CMK (cell line): ENCODE measurements around the gene THADA.
"Not testable (repeated sequence)": the region's sequence is repeated elsewhere in the genome, so short reads cannot be mapped to it uniquely, and the experiment has no call there.

Experiments used
- DNase-seq: peaks from one replicate; pipeline ENCODE4 v3.0.0-alpha.2; 2010; ENCODE audit warnings: low read depth

Gene THADA

GRCh38 chr2:43207553-43208300, 388.1 kb downstream of the THADA start:
- DNase-seq = no peak

DNA sequence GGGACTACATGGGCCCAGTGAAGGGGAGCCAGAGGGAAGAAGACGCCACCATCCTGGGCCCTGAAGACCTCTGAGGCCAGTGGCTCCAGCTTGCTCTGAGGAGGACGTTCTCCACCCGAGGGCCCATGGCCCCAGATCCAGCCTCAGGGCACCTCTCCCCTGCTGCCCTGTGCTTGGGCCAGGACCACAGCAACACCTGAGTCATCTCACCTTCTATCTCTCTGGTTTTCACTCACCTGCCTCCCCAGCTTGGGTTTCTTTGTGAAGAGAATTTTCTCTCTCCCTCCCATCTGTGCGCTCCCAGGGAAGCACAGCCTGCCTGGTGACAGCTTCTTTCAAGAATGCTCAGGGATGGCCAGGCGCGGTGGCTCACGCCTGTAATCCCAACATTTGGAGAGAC, 389.2 kb downstream of the THADA start:
- no peak for DNase-seq

DNA sequence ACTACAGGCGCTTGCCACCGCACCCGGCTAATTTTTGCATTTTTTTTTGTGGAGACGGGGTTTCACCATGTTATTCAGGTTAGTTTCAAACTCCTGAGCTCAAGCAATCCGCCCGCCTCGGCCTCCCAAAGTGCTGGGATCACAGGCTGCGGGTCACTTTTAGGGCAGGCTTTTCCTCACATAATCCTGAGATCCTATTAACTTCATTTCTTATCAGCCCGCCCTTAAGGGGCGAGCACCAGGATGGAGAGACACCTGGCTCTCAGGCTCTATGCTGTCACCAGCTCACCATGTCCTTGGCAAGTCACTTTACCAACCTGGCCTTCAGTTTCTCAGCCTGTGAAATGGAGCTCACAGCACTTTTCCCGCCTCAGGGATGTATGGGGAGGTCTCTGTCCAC, 392.5 kb downstream of the THADA start:
- no peak for DNase-seq

DNA sequence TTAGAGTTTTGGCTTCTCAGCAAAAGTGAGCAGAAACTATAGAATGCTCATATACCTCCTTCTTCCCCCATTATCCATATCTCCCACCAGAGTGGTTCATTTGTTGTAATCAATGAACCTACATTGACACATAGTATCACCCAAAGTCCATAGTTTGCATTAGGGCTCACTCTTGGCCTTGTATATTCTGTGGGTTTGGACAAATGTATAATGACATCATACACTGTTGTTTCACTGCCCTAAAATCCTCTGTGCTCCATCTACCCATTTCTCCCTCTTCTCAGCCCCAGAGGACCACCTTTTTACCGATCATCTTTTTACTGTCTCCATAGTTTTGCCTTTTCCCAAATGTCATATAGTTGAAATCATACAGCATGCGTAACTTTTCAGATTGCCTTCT, 393.5 kb downstream of the THADA start:
- DNase-seq = no peak

DNA sequence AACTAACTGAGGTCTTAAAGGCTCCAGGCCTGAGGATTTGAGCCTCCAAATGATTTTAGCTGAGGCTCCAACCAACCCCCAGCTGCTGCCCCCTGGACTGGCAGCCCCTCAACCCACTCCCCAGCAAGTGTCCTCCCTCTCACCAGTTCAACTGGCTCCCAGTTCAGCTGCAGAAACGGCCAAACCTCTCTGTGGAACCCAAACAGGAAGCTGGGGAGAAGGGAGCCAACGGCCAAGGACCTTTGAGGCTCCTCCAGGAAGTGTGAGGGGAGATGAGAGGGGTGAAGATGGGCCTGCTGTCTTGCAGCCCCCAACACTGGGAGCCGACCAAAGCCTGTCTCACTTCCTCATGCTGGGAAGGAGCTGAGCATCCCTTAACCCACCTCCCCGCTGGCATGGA, 394.3 kb downstream of the THADA start:
- no peak for DNase-seq

DNA sequence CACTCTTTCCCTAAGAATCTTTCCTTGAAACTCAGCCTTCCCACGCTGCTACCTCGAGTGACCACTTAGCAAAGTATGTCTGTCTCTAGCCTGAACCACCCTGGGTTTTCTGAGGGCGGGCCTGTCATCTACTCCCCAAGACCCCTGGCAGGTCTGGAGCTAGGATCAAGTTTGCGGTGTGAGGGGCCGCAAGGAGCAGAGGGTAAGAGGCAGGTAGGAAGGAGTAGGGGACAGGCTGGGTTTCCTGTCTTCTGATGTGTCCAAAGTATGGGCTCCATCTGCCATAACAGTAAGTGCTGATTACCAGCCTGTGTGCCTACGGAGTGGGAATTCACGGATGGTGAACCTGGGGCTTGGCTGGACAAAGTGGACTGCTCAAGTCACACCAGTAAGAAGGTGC, 394.8 kb downstream of the THADA start:
- DNase-seq = no peak

DNA sequence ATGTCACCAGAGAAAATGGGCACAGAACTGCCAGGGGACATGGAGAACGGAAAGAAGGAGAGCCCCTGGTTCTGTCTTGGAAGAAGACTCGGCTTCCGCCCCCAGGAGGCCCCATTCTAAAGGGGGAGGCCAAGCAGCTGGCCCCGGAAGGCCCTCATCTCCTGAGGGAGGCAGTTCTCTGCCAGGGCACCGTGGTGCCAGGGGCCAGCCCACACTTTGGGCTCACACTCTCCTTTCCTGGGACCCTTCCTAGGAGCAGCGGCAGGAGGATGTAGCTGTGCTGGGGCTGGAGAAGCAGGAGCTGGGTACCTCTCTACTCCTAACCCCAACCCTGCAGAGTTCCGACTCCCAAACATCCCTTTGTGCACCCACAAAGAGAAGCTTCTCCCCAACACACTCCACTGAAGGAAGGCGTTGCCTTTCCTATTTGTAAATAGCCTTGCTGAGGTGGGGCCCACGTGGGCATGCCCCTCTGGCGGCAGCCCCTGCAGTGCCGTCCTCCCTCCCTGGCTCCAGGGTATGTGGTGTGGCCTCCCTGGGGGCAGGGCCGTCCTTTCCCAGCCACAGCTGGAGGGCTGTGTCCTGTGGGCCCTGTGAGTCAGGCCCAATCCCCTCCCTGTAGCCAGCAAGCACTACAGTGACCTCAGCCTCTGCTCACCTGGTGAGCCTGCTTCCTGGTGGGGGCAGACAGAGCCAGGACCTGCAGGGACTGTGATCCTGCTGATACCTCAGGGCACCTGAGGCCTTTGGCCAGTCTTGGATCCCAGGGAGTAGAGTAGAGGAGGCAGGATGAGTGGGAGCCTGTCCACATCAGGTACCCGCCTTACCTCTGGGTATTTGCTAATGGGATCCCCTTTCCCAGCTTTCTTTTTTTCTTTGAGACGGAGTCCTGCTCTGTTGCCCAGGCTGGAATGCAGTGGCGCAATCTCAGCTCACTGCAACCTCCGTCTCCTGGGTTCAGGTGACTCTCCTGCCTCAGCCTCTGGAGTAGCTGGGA, 396.0 kb downstream of the THADA start:
- DNase-seq = no peak

GRCh38 chr2:43198263-43198662, 397.6 kb downstream of the THADA start:
- no peak for DNase-seq

GRCh38 chr2:43197588-43197896, 398.3 kb downstream of the THADA start:
- no peak for DNase-seq

- DNase-seq = no peak
Measured at GRCh38 chr2:43196768-43197587, 398.9 kb downstream of the THADA start.

- DNase-seq = no peak
Measured at GRCh38 chr2:43194121-43194869, 401.5 kb downstream of the THADA start.

DNA sequence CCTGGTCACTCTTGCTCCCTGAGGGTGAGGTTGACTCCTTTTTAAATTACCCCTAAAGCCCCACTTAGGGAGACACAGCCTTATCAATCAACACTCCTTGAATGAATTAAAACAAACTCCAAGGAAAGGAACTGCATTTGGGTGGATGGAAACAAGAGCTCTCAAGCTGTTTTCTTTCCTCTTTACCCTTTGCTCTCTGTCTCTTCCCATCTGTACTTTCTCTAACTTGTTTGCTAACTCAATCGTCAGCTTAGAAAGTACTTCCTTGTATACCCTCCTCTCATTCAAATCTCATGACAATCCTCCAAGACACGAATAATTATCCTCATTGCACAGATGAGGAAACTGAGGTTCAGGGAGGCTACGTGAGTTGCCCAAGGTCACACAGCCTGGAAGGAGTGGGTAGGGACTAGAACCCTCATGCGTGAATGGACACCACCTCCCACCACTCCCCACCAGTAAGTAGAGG, 402.2 kb downstream of the THADA start:
- DNase-seq = no peak

- no peak for DNase-seq
Measured at GRCh38 chr2:43192744-43193651, 402.8 kb downstream of the THADA start.

DNA sequence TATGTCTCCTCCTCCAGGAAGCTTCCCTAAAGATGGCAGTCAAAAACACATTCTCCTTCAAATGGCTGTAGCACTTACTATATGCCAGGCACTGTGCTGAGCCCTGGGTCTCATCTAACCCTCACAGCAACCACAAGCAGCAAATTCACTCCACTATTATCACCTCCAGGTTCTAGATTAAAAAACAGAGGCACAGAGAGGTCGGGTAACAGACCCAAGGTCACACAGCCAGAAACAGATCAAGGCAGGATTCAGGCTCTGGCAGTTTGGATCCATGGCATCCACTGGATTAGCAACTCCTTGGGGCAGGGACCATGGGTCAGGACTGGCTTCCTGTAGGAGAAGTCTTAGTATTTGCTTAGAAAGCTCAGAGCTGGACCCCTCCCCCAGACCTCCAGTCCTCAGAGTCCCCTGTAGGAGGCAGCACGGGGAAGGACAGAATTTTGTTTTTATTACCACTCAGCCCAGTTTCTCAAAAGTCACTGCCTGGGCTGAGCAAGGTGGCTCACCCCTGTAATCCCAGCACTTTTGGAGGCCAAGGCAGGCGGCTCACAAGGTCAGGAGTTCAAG, 403.8 kb downstream of the THADA start:
- no peak for DNase-seq

DNA sequence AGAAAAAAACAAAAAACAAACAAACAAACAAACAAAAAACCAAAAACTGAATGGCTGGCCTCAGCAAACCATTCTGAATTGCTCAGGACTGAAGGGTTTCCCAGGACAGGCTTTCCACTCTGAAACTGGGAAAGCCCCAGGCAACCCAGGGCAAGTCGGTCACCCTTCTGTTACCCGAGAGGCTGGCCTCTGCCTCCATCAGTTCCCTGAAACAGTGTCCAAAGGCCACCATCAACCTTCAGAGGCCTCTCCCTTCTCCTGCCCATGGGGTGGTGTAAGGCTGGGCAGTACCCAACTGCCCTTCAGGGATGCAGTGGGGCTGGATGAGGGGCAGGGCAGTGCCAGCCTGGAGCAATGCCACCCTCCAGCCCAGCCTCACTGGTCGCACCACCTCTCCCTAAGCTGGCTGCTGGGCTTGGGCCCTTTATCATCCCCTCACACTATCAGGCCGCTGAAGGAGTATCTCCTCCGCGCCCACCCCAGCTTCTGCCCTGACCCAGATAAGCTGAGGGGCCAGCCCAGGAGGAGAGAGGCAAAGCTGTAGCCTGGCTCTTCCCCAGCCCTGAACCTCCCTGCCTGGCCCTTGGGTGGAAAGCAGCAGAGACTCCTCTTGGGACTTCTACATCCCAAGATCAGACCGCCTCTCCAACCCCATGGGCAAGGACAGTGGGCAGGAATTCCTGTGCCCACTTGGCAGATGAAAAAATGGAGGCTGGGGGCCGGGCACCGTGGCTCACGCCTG, 405.4 kb downstream of the THADA start:
- DNase-seq = no peak

DNA sequence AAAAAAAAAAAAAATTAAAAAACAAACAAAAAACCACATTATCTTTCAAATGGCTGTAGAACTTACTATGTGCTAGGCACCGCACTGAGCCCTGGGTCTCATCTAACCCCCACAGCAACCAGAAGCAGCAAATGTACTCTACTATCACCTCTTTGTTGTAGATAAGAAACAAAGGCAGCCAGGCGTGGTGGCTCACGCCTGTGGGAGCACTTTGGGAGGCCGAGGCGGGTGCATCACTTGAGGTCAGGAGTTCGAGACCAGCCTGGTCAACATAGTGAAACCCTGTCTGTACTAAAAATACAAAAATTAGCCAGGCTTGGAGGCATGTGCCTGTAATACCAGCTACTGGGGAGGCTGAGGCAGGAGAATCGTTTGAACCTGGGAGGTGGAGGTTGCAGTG, 406.0 kb downstream of the THADA start:
- DNase-seq = not testable (repeated sequence)

DNA sequence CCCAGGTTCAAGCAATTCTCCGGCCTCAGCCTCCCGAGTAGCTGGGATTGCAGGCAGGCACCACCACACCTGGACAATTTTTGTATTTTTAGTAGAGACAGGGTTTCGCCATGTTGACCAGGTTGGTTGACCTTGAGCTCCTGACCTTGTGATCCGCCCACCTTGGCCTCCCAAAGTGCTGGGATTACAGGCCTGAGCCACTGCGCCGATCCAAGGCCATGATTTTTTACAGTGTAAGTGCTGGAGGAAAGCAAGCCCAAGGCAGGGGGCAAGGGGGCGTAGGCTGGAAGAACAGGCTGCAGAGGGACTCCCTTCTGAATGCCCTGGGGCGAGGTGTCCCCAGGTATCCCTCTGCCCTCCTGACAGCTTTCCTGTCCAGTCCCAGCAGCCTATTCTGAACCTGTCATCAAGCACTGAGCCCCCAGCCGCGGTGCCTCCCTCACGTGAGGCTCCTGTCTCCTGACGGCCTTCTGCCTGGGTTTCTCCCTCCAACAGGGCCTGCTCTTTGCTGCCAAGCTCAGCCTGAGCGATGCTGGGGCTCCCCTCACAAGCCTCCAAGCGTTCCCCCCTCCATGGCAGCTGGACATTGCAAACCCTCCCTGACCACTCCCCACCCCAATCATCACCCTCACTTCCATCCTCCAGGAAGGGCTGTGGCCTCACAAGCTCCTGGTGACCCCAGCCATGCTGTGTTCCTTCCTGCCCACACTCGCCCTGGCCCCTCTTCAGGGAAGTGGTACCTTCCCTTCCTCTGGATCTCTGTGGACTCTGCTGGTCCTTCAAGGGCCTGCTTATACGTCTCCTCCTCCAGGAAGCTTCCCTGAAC, 407.1 kb downstream of the THADA start:
- no peak for DNase-seq

DNA sequence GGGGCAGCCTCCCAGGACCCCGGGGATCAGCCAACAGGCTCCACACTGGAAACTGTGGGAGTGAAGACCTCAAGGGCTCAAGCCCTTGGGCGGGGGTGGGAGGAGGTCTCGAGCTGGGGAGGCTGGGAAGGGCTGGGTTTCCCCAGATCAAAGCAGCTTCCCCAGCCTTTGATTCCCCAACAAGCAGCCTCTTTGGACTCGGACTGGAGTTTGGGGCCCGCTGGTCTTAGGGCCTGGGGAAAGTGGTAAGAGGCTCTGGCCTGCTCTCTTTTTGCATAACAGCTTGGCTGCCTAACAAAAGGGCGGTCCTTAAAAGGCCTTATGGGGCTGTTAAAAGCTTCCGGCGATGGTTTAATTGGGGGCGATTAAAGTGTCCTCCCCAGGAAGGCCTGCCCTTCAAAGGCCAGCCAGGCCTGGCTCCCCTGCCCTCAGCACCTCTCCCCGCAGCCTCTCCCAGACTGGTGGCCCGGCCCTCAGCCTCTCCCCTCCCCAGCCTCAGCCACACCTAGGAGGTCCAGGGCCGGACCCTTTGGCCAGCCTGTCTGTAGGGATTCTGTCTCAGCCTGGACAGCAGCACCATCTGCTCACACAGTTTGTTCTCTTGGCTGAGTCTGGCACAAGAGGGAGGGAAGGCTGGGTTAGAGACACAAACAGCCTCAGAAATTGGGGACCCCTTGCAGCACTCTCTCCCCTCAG, 409.0 kb downstream of the THADA start:
- no peak for DNase-seq
